NCI-H2227 (cell line): Measurements from ENCODE around the gene BMP2K.

Experiments used
- DNase-seq: peaks from one replicate; lab custom pipeline; 2025; ENCODE audit not compliant: unreplicated experiment; lab: John Stamatoyannopoulos, UW

The BMP2K gene

GRCh38 chr4:78763763-78764387 lies 12.3 kb upstream of the BMP2K start:
- DNase-seq, result no peak

- DNase-seq, result no peak
Measured at GRCh38 chr4:78764498-78764961, 11.6 kb upstream of the BMP2K start.

GRCh38 chr4:78765432-78766006 lies 10.6 kb upstream of the BMP2K start:
- no peak for DNase-seq

GRCh38 chr4:78766026-78766425 lies 10.1 kb upstream of the BMP2K start:
- DNase-seq, result no peak

GRCh38 chr4:78766650-78767049 lies 9.5 kb upstream of the BMP2K start:
- no peak for DNase-seq

GRCh38 chr4:78767350-78767749 lies 8.8 kb upstream of the BMP2K start:
- DNase-seq, result no peak

GRCh38 chr4:78768452-78769180 lies 7.5 kb upstream of the BMP2K start:
- no peak for DNase-seq

- DNase-seq, result no peak
Measured at GRCh38 chr4:78770091-78770642, 6.0 kb upstream of the BMP2K start.

- DNase-seq, result no peak
Measured at GRCh38 chr4:78772526-78773091, 3.5 kb upstream of the BMP2K start.

GRCh38 chr4:78774417-78774816 lies 1.7 kb upstream of the BMP2K start:
- DNase-seq, result no peak

- DNase-seq, result peak; percentile 88
Measured at GRCh38 chr4:78775303-78776078, 659 bp upstream of the BMP2K start.

GRCh38 chr4:78776729-78777575 lies 802 bp downstream of the BMP2K start:
- DNase-seq, result peak; percentile 19

- DNase-seq, result no peak
Measured at GRCh38 chr4:78777576-78777940, 1.4 kb downstream of the BMP2K start.

GRCh38 chr4:78778530-78778929 lies 2.4 kb downstream of the BMP2K start:
- no peak for DNase-seq

- DNase-seq, result no peak
Measured at GRCh38 chr4:78779280-78779679, 3.1 kb downstream of the BMP2K start.

GRCh38 chr4:78780093-78780492 lies 3.9 kb downstream of the BMP2K start:
- DNase-seq, result no peak

GRCh38 chr4:78781139-78781538 lies 5.0 kb downstream of the BMP2K start:
- DNase-seq, result no peak

GRCh38 chr4:78781924-78782323 lies 5.8 kb downstream of the BMP2K start:
- no peak for DNase-seq

GRCh38 chr4:78784236-78784865 lies 8.2 kb downstream of the BMP2K start:
- no peak for DNase-seq
